H1 (cell line): ENCODE data around the gene EPN2. TPM values are rescaled to one million over a fixed set of nuclear protein-coding genes. Genes with fewer than 3 reads are reported as not detected.
A peak's percentile ranks its signal among the peaks of the same experiment; 100 is the strongest.

Experiments used
- CTCF ChIA-PET: fragments of 300-600 bp; sonication (Branson Sonifier 250); formaldehyde crosslinking; loops from one replicate; lab custom pipeline; 2021; ENCODE audit not compliant: partially characterized antibody; lab: Charles Lee
- POLR2A ChIA-PET: fragments of 300-600 bp; sonication (Branson Sonifier 250); formaldehyde crosslinking; loops from one replicate; lab custom pipeline; 2021; ENCODE audit warnings: inconsistent platforms; ENCODE audit not compliant: partially characterized antibody; lab: Charles Lee
- DNase-seq, 2 experiments: peaks; one replicate each; pipeline versions ENCODE4 v3.0.0 to v3.0.0-alpha.2; 2010 to 2022; ENCODE audit warnings: low spot score in 2 of 2, low read depth in 1 of 2, mixed read lengths in 1 of 2
- FAIRE-seq: peaks from 2 replicates; lab custom pipeline; 2011; peaks lifted over from hg19 to GRCh38; lab: Jason Lieb, UNC
- H2AFZ ChIP-seq: 2 replicates; pipeline ENCODE4 v1.8.1; 2012; ENCODE audit warnings: low read length, inconsistent platforms
- H2AK5ac ChIP-seq: 2 replicates; pipeline ENCODE4 v1.6.1; 2013; ENCODE audit warnings: low read depth, low read length
- H2BK120ac ChIP-seq: replicated peaks from 2 replicates; pipeline ENCODE3; 2013; ENCODE audit warnings: low read depth, low read length, inconsistent platforms
- H2BK12ac ChIP-seq: 2 replicates; pipeline ENCODE4 v1.6.1; 2013; ENCODE audit warnings: low read depth, low read length
- H2BK15ac ChIP-seq: 2 replicates; pipeline ENCODE4 v1.6.1; 2013; ENCODE audit warnings: low read length
- H2BK20ac ChIP-seq: 2 replicates; pipeline ENCODE4 v1.6.1; 2013; ENCODE audit warnings: low read length
- H2BK5ac ChIP-seq: 2 replicates; pipeline ENCODE4 v1.6.1; 2013; ENCODE audit warnings: low read depth, low read length
- H3K14ac ChIP-seq: 2 replicates; pipeline ENCODE4 v1.6.1; 2013; ENCODE audit warnings: inconsistent platforms; ENCODE audit not compliant: insufficient read length
- H3K18ac ChIP-seq: 2 replicates; pipeline ENCODE4 v1.6.1; 2013; ENCODE audit warnings: low read length; ENCODE audit errors: extremely low read depth
- H3K23ac ChIP-seq: 2 replicates; pipeline ENCODE4 v1.6.1; 2013; ENCODE audit warnings: inconsistent platforms; ENCODE audit not compliant: insufficient read length
- H3K23me2 ChIP-seq: 2 replicates; pipeline ENCODE4 v1.6.1; 2013; ENCODE audit warnings: low read depth, low read length
- H3K27ac ChIP-seq: 2 replicates; pipeline ENCODE4 v1.6.1; 2011; ENCODE audit warnings: low read depth, low read length, inconsistent platforms
- H3K27me3 ChIP-seq, 4 experiments: replicated peaks in 1 of 4; 1 replicate in 1 of 4; 2 replicates in 3 of 4; pipeline versions ENCODE4 v1.6.1 to v1.8.1; 2011 to 2013; ENCODE audit warnings: low read length in 3 of 4, mild to moderate bottlenecking in 3 of 4, inconsistent platforms in 2 of 4, mixed read lengths in 2 of 4, moderate library complexity in 1 of 4; ENCODE audit not compliant: control insufficient read depth in 3 of 4, insufficient read depth in 3 of 4; ENCODE audit errors: extremely low read depth in 1 of 4
- H3K36me3 ChIP-seq, 4 experiments: 2 replicates each; pipeline versions ENCODE4 v1.6.1 to v1.8.1; 2011 to 2013; ENCODE audit warnings: mild to moderate bottlenecking in 4 of 4, low read length in 3 of 4, moderate library complexity in 2 of 4, control low read depth in 1 of 4, inconsistent platforms in 1 of 4; ENCODE audit not compliant: insufficient read depth in 4 of 4, control insufficient read depth in 2 of 4
- H3K4ac ChIP-seq: replicated peaks from 2 replicates; pipeline ENCODE3; 2013; ENCODE audit warnings: low read length, low read depth, mixed read lengths, inconsistent platforms; ENCODE audit not compliant: insufficient read length
- H3K4me1 ChIP-seq, 4 experiments: replicated peaks in 1 of 4; 1 replicate in 1 of 4; 2 replicates in 3 of 4; pipeline versions ENCODE4 v1.6.1 to v1.8.1; 2011 to 2013; ENCODE audit warnings: low read length in 3 of 4, inconsistent platforms in 2 of 4, mixed read lengths in 1 of 4; ENCODE audit not compliant: insufficient read depth in 4 of 4, control insufficient read depth in 3 of 4
- H3K4me2 ChIP-seq, 2 experiments: 2 replicates each; pipeline versions ENCODE4 v1.6.1 to v1.8.1; 2011 to 2013; ENCODE audit warnings: low read depth in 2 of 2, low read length in 2 of 2, control low read depth in 1 of 2, inconsistent platforms in 1 of 2, mild to moderate bottlenecking in 1 of 2; ENCODE audit not compliant: insufficient read depth in 1 of 2
- H3K4me3 ChIP-seq, 4 experiments: fragments of 200-600, 300-600 bp in 1 of 4; sonication (generic), shearing (Covaris generic), sonication (Bioruptor Twin) in 1 of 4; 2 replicates each; pipeline versions ENCODE4 v1.5.1 to v1.8.1; 2011 to 2016; ENCODE audit warnings: low read length in 4 of 4, low read depth in 3 of 4, control low read depth in 2 of 4, inconsistent platforms in 2 of 4, mild to moderate bottlenecking in 2 of 4, mixed read lengths in 1 of 4, moderate library complexity in 1 of 4; ENCODE audit not compliant: insufficient read depth in 2 of 4; ENCODE audit errors: extremely low read depth in 1 of 4
- H3K56ac ChIP-seq: replicated peaks from 2 replicates; pipeline ENCODE3; 2013; ENCODE audit warnings: low read depth, mild to moderate bottlenecking, mixed read lengths, low read length, inconsistent platforms; ENCODE audit not compliant: insufficient read length
- H3K79me1 ChIP-seq: 2 replicates; pipeline ENCODE4 v1.6.1; 2013; ENCODE audit warnings: low read depth, low read length, control low read depth
- H3K79me2 ChIP-seq, 2 experiments: 2 replicates each; pipeline versions ENCODE4 v1.6.1 to v1.8.1; 2012 to 2013; ENCODE audit warnings: low read length in 2 of 2, mild to moderate bottlenecking in 2 of 2, inconsistent platforms in 1 of 2; ENCODE audit not compliant: insufficient read depth in 2 of 2, control insufficient read depth in 1 of 2
- H3K9ac ChIP-seq, 4 experiments: replicated peaks in 1 of 4; 1 replicate in 1 of 4; 2 replicates in 3 of 4; pipeline versions ENCODE4 v1.6.1 to v1.8.1; 2011 to 2013; ENCODE audit warnings: low read depth in 3 of 4, low read length in 3 of 4, control low read depth in 2 of 4, mild to moderate bottlenecking in 2 of 4, moderate library complexity in 2 of 4, inconsistent platforms in 1 of 4; ENCODE audit errors: extremely low read depth in 1 of 4
- H3K9me3 ChIP-seq, 2 experiments: 2 replicates each; pipeline versions ENCODE4 v1.6.1 to v1.8.1; 2012 to 2013; ENCODE audit warnings: mild to moderate bottlenecking in 2 of 2, moderate library complexity in 2 of 2, control low read depth in 1 of 2, inconsistent platforms in 1 of 2, low read depth in 1 of 2, low read length in 1 of 2, mixed read lengths in 1 of 2; ENCODE audit not compliant: insufficient read depth in 2 of 2
- H4K20me1 ChIP-seq, 2 experiments: replicated peaks in 1 of 2; 2 replicates each; pipeline versions ENCODE3 to v1.8.1; 2011 to 2013; ENCODE audit warnings: inconsistent platforms in 2 of 2, low read length in 2 of 2, mild to moderate bottlenecking in 1 of 2; ENCODE audit not compliant: insufficient read depth in 2 of 2, control insufficient read depth in 1 of 2
- H4K5ac ChIP-seq: 2 replicates; pipeline ENCODE4 v1.6.1; 2013; ENCODE audit warnings: low read length, low read depth, mixed read lengths, inconsistent platforms; ENCODE audit not compliant: insufficient read length
- H4K8ac ChIP-seq: 2 replicates; pipeline ENCODE4 v1.8.0; 2013; ENCODE audit warnings: mild to moderate bottlenecking, moderate library complexity, low read length, inconsistent platforms; ENCODE audit not compliant: insufficient read depth; ENCODE audit errors: extremely low read depth
- H4K91ac ChIP-seq: replicated peaks from 2 replicates; pipeline ENCODE3; 2013; ENCODE audit warnings: low read length, mixed read lengths, inconsistent platforms; ENCODE audit not compliant: insufficient read length
- E2F6 ChIP-seq: IDR thresholded peaks from 2 replicates; pipeline ENCODE4 v1.6.1; 2012; ENCODE audit warnings: inconsistent platforms
- EGR1 ChIP-seq: IDR thresholded peaks from 2 replicates; pipeline ENCODE4 v1.6.1; 2011; ENCODE audit warnings: low read depth, low read length, borderline replicate concordance
- SAP30 ChIP-seq: fragments of 300-600 bp; sonication (generic); IDR thresholded peaks from 2 replicates; pipeline ENCODE4 v1.7.1; 2012; ENCODE audit warnings: low read length, moderate library complexity, mild to moderate bottlenecking, inconsistent platforms; ENCODE audit not compliant: insufficient read depth, insufficient replicate concordance
- TCF12 ChIP-seq: IDR thresholded peaks from 2 replicates; pipeline ENCODE4 v1.6.1; 2011; ENCODE audit warnings: low read depth, mild to moderate bottlenecking, low read length
- TEAD4 ChIP-seq: IDR thresholded peaks from 2 replicates; pipeline ENCODE4 v1.6.1; 2012; ENCODE audit warnings: low read depth, low read length, inconsistent platforms, mixed read lengths
- WGBS, 2 experiments: shearing (Covaris generic) in 1 of 2; methylation state at CpG; one replicate each; pipeline versions ENCODE4 v1.1.6 to v1.1.7; 2013 to 2015; ENCODE audit warnings: low lambda C conversion rate in 2 of 2, mixed read lengths in 2 of 2, inconsistent platforms in 1 of 2, low coverage in 1 of 2, missing lambda C conversion rate in 1 of 2; ENCODE audit not compliant: insufficient replicate concordance in 2 of 2, insufficient coverage in 1 of 2, insufficient read length in 1 of 2; ENCODE audit errors: extremely low coverage in 1 of 2, missing lambda C conversion rate in 1 of 2; 5-methylcytosine and 5-hydroxymethylcytosine counted together
- polyA plus RNA-seq, 7 experiments: library from polyadenylated mRNA; depleted of rRNA in 3 of 7; stranded (reverse) in 5 of 7; unstranded in 2 of 7; fragments of >200 nt in 5 of 7; fragments of 200-250 nt in 2 of 7; gene quantifications; 1 replicate in 5 of 7; 2 replicates in 1 of 7; 4 replicates in 1 of 7; pipeline versions ENCODE4 v1.2.1 to v1.2.3, GENCODE V29; 2011 to 2013; ENCODE audit warnings: missing spikeins in 2 of 7, mixed read lengths in 2 of 7
- total RNA-seq: library from RNA; stranded (reverse); fragmentation: NEBNext Ultra II Directional; extraction: Animal tissue kit (Norgen Biotek cat#: 25700); gene quantifications from 2 replicates; pipeline ENCODE4 v1.2.1, GENCODE V29; 2021

Gene EPN2
- total and polyA plus RNA-seq, 2 of the 8 experiments (the other 6 are each of a cell fraction or from before 2014, with no cell fraction given), result 28.7 to 55.8 TPM

GRCh38 chr17:19381361-19381740 lies 144.2 kb downstream of the EPN2 start:
- no peaks in the 10 kb centered on the region for H3K27me3 ChIP-seq
- H3K56ac ChIP-seq, result no peak overlapping the region
- no peak overlapping the region for H3K9ac ChIP-seq
- no peak overlapping the region for H2AK5ac ChIP-seq
- peaks cover 33 to 61% (median 40%) of the 10 kb centered on the region in 4 experiments for H3K36me3 ChIP-seq
- H3K23me2 ChIP-seq, result peaks cover 8% of the 10 kb centered on the region; the same call in 1 of the 2 replicates
- no peak overlapping the region for H3K18ac ChIP-seq
- ChIA-PET CTCF (interaction anchor here (1.9 to 2.0 kb wide), 2 partner anchors 16 kb away, joined by 4 to 7 read pairs; no protein-coding TSS in a partner anchor), POLR2A (interaction anchor here (0.9 to 1.7 kb wide), 2 partner anchors 16 kb away, joined by 4 read pairs; no protein-coding TSS in a partner anchor)
- H3K9me3 ChIP-seq, result no peaks in the 10 kb centered on the region
- H4K8ac ChIP-seq, result no peak overlapping the region
- H2BK12ac ChIP-seq, result no peak overlapping the region
- no peak overlapping the region for H3K14ac ChIP-seq
- H2AFZ ChIP-seq, result no peak overlapping the region
- H2BK120ac ChIP-seq, result no peak overlapping the region
- no peak overlapping the region for H2BK20ac ChIP-seq
- no peak overlapping the region for H2BK15ac ChIP-seq
- peaks cover 3 to 11% (median 4%) of the 10 kb centered on the region in 4 experiments for H3K4me1 ChIP-seq
- DNase-seq, result no peak
- no peak overlapping the region for H3K4me2 ChIP-seq
- H4K20me1 ChIP-seq, result peaks cover 3 to 29% of the 10 kb centered on the region in 2 experiments
- H3K79me2 ChIP-seq, result peaks cover 0 to 27% of the 10 kb centered on the region in 2 experiments; a peak in 2 of 4 replicates
- peak overlapping the region; percentile 33; the same call in 1 of the 2 replicates for H3K27ac ChIP-seq
- no peak overlapping the region for H3K23ac ChIP-seq
- no peak overlapping the region for H4K5ac ChIP-seq
- H2BK5ac ChIP-seq, result no peak overlapping the region
- no peak overlapping the region for H3K4me3 ChIP-seq
- no peak overlapping the region for H4K91ac ChIP-seq
- TF ChIP-seq SAP30, result no peak
- TF ChIP-seq E2F6, result no peak
- TF ChIP-seq TEAD4, result no peak
- TF ChIP-seq EGR1, result no peak
- TF ChIP-seq TCF12, result no peak
- 100% methylated on average over 5 of the region's 7 CpGs; no CpG with 5 or more reads in 1 of the 2 experiments for WGBS, 2 experiments
- no peak overlapping the region for H3K4ac ChIP-seq
- FAIRE-seq, result no peak
- peaks cover 13% of the 10 kb centered on the region for H3K79me1 ChIP-seq
